Progenitor cell of endocrine pancreas (in vitro differentiated cells): Measurements from ENCODE around the gene ACAP2. TPM values are rescaled to one million over a fixed set of nuclear protein-coding genes. Genes with fewer than 3 reads are reported as not detected.

ENCODE experiments used
- DNase-seq: peaks from one replicate; pipeline ENCODE4 v3.0.0; 2021; ENCODE audit warnings: low spot score; ENCODE audit not compliant: unreplicated experiment
- H3K27ac Mint-ChIP-seq: 2 replicates; pipeline ENCODE4 v1.8.0; 2021; ENCODE audit warnings: mild to moderate bottlenecking, moderate library complexity, mixed read lengths
- H3K27me3 Mint-ChIP-seq: 2 replicates; pipeline ENCODE4 v1.8.0; 2021; ENCODE audit warnings: mixed read lengths
- H3K36me3 Mint-ChIP-seq: 2 replicates; pipeline ENCODE4 v1.8.0; 2022; ENCODE audit warnings: mixed read lengths; ENCODE audit not compliant: insufficient read depth
- H3K4me1 Mint-ChIP-seq: 2 replicates; pipeline ENCODE4 v1.8.0; 2021; ENCODE audit warnings: low read depth, mixed read lengths
- H3K4me3 Mint-ChIP-seq: 2 replicates; pipeline ENCODE4 v1.8.0; 2021; ENCODE audit warnings: low read depth, mild to moderate bottlenecking, moderate library complexity, mixed read lengths
- H3K9me3 Mint-ChIP-seq: 2 replicates; pipeline ENCODE4 v1.8.0; 2021; ENCODE audit warnings: low read depth, mixed read lengths
- total RNA-seq: library from RNA; stranded (reverse); gene quantifications from 2 replicates; pipeline ENCODE4 v1.2.1, GENCODE V29; 2021
- TF ChIP-seq, protein P1 (sequence below): fragments of 200-600 bp; sonication (generic); IDR thresholded peaks from one replicate; pipeline ENCODE4 v1.5.0; 2021; ENCODE audit warnings: antibody characterized with exemption, mild to moderate bottlenecking; ENCODE audit not compliant: unreplicated experiment

Gene ACAP2
- total RNA-seq, 1 donor from 2014 or later, result 34.2 TPM

DNA sequence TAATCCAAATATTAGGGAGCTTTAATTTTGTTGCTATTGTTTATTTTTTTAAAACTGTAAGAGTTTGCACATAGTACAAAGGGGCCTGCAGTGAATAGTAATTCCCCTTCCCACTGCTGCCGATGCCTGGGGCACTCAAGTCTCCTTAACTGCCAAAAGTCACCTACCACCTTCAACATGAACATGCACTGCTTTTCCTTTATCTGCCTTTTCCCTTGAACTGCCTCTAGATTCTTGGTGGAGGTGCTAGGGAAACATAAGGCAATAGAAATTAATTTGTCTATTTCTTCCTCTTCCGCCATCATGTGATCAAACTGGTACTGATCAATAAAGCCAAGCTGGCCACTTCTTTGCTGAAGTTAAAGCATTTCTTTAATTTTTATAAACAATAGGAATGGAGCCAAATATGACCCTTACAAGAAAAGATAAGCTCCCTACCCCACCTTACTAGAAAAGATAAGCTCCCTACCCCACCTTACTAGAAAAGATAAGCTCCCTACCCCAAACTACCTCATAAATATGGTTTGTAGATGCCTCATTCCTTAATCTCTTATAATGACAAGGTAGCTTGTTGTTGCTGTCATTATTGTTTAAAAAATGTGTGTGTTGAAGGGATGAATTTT is 17.4 kb upstream of the ACAP2 start:
- H3K36me3 Mint-ChIP-seq, result no peaks in the 10 kb centered on the region
- no peaks in the 10 kb centered on the region for H3K27me3 Mint-ChIP-seq
- TF ChIP-seq, protein P1, sequence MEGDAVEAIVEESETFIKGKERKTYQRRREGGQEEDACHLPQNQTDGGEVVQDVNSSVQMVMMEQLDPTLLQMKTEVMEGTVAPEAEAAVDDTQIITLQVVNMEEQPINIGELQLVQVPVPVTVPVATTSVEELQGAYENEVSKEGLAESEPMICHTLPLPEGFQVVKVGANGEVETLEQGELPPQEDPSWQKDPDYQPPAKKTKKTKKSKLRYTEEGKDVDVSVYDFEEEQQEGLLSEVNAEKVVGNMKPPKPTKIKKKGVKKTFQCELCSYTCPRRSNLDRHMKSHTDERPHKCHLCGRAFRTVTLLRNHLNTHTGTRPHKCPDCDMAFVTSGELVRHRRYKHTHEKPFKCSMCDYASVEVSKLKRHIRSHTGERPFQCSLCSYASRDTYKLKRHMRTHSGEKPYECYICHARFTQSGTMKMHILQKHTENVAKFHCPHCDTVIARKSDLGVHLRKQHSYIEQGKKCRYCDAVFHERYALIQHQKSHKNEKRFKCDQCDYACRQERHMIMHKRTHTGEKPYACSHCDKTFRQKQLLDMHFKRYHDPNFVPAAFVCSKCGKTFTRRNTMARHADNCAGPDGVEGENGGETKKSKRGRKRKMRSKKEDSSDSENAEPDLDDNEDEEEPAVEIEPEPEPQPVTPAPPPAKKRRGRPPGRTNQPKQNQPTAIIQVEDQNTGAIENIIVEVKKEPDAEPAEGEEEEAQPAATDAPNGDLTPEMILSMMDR, result no peak
- H3K4me3 Mint-ChIP-seq, result no peak overlapping the region
- DNase-seq, result no peak
- H3K9me3 Mint-ChIP-seq, result no peaks in the 10 kb centered on the region
- peaks cover 5% of the 10 kb centered on the region for H3K4me1 Mint-ChIP-seq
- H3K27ac Mint-ChIP-seq, result no peak overlapping the region

DNA sequence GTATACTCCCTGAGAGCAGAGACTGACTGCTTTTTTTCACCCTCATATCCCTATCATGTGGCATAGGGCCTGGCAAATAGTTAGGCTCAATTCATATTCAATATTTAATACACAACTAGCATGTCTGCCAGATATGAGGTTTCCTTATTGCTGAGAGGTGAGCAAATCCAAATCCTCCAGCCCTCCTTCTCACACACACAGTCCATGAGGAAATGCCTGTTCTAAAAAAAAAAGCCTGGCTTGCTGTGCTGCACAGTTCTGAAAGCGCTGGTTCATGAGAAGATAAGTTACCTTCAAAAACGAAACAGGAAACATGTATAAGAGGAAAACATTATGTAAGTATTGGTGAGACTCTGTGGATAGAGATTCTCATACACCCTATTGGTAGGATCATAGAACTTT is 15.5 kb upstream of the ACAP2 start:
- Mint-ChIP-seq H3K4me3 (no peak overlapping the region), H3K4me1 (peaks cover 5% of the 10 kb centered on the region), H3K27me3 (no peaks in the 10 kb centered on the region), H3K27ac (no peak overlapping the region), H3K9me3 (peaks cover 5% of the 10 kb centered on the region), H3K36me3 (peaks cover 2% of the 10 kb centered on the region)
- DNase-seq, result no peak
- TF ChIP-seq, protein P1, result no peak

DNA sequence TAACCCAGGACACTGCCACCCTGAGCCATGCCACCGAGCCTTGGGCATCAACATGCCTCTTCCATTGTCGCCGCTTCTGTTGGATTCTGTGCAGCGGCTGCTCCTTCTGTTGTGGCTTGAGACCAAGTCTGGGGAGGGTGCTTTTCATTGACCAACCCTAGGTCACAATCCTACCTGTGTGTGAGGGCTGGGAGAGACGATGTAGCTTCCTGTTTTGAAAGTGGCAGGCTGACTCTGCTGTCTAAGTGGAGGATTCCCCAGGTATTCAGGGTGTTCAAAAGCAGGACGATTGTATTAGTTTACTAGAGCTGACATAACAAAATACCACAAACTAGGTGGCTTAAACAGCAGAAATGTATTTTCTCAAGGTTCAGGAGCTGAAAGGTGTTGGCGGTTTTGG is 13.0 kb upstream of the ACAP2 start:
- Mint-ChIP-seq H3K4me3 (no peak overlapping the region), H3K9me3 (peaks cover 5% of the 10 kb centered on the region), H3K27ac (no peak overlapping the region), H3K4me1 (peaks cover 5% of the 10 kb centered on the region), H3K27me3 (peaks cover 3% of the 10 kb centered on the region), H3K36me3 (peaks cover 2% of the 10 kb centered on the region)
- DNase-seq, result no peak
- TF ChIP-seq, protein P1, result no peak

DNA sequence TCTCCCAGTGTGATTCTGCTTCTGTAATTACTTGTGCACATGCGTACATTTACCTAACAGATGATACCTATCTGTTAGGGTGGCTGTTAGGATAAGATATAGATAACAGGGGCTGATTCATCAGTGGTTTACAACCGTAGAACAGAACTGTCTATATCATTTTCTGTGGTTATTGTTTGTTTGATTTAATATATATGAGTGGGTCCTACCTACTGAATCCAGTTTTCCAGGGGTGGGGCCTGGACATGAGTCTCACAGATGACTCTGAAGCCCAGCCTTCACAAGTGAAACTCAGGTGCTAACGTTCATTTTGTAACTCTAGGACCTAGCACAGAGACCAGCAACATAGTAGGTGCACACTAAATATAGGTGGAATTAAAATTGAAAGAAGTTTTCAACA is 10.4 kb upstream of the ACAP2 start:
- Mint-ChIP-seq H3K4me3 (no peak overlapping the region), H3K9me3 (peaks cover 5% of the 10 kb centered on the region), H3K27ac (no peak overlapping the region), H3K36me3 (peaks cover 2% of the 10 kb centered on the region), H3K27me3 (peaks cover 3% of the 10 kb centered on the region), H3K4me1 (no peaks in the 10 kb centered on the region)
- TF ChIP-seq, protein P1, result no peak
- no peak for DNase-seq

DNA sequence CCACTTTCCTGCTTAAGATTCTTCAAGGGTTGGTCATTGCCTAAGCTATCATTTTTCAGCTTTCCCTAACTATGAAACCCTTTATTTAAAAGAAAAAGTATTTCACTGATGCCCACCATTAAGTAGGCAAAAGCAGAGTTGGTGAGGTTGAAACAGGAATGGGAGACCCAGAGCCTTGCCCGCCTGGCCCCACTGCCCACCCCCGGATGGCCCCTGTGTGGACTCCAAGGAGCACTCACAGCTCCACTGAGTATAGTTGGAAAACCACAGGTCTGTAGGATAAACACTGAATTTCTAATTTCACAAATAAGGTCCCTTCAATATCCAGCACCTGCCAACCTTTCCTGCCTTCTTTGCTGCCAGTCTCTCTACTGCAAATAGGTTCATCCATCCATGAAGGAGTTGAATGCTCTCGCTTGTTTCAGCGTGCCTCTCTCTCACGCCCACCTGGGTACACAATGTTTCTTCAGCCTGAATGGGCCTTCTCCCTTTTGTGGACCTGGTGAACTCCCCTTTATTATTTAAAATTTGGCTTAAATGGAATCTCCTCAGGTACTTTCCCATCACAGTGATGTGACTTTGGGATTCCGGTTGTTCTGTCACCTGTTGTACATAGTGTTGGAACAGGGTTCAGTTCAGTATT is 8.7 kb upstream of the ACAP2 start:
- Mint-ChIP-seq H3K9me3 (peaks cover 5% of the 10 kb centered on the region), H3K27me3 (peaks cover 3% of the 10 kb centered on the region), H3K27ac (no peak overlapping the region), H3K4me3 (no peak overlapping the region), H3K36me3 (peaks cover 2% of the 10 kb centered on the region), H3K4me1 (no peaks in the 10 kb centered on the region)
- TF ChIP-seq, protein P1, result no peak
- DNase-seq, result no peak
